GM19467 (cell line): ENCODE measurements around the gene OGFOD2.

Experiments
- ATAC-seq: cut with Tn5 transposase; IDR thresholded peaks from one replicate; pipeline ENCODE4 v1.9.1; 2021; ENCODE audit warnings: mild to moderate bottlenecking, moderate library complexity; ENCODE audit not compliant: unreplicated experiment

Gene OGFOD2

DNA sequence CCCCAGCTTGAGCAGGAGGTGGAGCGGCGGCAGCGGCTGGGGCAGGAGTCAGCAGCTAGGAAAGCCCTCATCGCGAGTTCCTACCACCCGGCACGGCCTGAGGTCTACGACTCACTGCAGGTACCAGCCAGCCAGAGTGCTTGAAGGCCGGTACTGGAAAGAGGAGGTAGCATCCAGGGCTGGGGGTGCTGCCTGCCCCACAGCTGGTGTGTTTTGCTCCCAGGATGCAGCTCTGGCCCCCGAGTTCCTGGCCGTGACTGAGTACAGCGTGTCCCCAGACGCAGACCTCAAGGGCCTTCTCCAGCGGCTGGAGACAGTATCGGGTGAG, 1.6 kb downstream of the OGFOD2 start:
- no peak for ATAC-seq

DNA sequence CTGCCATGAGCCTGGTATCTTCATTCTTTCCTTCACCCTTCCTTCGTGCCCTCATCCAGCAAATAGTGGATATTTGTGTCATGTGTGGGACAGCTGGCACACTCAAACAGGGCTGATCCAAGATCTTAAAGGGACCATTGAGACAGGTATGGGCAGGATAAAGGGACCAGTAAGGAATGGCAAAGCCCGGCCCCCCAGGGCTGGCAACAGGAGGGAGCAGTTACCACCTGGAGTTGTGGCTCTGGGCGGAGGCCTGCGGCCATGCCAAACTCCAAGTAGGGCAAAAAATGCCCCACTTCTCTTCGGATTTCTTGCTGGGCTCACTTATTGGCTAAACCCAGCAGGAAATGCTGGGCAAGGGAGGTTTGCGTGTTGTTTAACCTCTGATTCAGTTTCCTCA, 2.1 kb downstream of the OGFOD2 start:
- no peak for ATAC-seq

DNA sequence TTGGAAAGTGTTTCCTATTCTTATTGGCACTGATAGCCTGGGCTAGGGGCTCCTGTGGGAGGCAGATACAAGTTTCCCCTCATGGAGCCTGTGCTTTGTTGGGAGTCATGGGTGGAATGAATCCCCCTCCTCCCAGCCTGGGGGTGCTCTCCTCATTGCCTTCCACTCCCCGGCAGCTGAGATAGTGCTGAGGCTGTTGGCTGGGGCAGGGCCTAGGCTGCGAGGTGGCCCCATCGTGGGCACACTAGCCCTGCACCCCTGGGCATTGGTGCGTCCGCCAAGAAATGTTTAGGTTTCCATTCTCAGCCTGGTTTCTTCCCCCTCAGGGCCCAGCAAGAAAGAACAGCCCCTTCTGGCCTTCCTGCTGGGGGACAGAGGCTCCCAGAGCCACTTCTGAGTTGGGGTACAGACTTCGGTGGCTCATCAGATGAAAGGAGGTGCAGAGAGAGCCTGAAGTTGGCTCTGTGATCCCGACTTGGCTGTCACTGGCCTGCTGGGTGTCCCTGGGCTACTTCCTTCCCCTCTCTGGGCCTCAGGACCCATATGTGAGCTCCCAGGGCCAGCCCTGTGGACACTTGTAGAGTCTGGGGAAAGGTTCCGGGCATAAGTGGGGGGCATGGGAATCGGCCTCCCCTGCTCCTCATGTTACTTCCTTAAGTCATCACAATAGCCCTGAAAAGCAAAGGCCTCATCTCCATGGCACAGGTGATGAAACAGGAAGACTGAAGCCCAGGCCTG, 2.8 kb downstream of the OGFOD2 start:
- ATAC-seq = no peak

DNA sequence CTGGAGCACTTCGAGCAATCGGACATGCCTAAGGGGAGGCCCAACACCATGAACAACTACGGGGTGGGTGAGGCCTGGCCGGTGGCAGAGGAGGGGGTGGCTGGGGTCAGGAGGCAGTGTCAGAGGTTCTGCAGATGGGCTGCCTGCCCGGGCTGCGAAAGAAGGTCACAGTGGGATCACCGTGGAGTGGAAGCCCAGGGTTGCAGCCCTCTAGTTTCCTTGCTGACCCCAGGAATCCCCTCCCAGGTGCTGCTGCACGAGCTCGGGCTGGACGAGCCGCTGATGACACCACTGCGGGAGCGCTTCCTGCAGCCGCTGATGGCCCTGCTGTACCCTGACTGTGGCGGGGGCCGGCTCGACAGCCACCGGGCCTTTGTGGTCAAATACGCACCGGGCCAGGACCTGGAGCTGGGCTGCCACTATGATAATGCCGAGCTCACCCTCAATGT, 3.5 kb downstream of the OGFOD2 start:
- ATAC-seq = no peak

DNA sequence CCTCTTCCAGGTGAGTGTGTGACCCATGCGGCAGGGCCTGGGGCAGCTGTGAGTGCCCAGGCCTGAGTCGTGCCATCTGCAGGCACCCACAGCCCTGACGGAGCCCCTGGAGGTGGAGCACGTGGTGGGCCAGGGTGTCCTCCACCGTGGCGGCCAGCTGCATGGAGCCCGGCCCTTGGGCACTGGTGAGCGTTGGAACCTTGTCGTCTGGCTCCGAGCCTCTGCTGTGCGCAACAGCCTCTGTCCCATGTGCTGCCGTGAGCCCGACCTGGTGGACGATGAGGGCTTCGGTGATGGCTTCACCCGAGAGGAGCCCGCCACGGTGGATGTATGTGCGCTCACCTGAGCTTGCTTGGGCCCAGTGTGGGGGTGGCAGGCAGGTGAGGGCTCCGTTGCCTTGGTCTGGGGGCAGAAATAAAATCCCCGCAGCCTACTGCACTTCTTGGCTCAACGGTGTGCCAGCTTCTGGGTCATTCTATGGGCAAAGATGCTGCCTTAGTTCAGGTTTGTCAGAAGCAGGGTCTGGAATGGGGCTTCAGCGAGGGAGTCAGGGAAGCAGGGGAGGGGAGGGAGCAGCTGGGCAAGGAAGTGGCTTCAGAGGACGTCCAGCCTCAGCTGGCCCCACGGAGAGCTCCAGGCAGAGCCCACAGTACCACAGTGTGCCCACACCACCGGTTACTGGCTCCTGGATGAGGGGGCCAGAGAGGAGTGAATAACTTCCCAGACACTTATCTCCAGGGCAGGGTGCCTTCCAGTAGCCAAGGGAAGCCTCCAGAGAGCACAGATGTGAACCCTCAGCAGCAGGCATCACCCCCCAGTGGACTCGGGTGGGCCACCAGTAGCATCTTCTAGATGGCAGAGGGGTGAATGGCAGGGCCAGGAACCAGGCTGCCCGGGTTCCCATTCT, 4.2 kb downstream of the OGFOD2 start:
- no peak for ATAC-seq

DNA sequence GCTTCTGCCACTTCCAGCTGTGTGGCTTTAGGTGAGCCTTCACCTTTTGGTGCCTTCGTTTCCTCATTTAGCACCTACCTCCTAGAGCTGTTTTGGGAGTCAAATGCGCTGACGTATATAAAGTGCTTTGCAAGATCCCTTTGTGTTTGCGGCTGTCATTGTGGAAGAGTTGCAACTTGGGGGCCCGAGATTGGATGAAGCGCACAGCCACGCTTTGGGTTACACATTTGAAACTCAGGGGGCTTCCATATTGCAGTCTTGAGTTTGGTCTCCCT, 4.8 kb downstream of the OGFOD2 start:
- ATAC-seq = no peak

DNA sequence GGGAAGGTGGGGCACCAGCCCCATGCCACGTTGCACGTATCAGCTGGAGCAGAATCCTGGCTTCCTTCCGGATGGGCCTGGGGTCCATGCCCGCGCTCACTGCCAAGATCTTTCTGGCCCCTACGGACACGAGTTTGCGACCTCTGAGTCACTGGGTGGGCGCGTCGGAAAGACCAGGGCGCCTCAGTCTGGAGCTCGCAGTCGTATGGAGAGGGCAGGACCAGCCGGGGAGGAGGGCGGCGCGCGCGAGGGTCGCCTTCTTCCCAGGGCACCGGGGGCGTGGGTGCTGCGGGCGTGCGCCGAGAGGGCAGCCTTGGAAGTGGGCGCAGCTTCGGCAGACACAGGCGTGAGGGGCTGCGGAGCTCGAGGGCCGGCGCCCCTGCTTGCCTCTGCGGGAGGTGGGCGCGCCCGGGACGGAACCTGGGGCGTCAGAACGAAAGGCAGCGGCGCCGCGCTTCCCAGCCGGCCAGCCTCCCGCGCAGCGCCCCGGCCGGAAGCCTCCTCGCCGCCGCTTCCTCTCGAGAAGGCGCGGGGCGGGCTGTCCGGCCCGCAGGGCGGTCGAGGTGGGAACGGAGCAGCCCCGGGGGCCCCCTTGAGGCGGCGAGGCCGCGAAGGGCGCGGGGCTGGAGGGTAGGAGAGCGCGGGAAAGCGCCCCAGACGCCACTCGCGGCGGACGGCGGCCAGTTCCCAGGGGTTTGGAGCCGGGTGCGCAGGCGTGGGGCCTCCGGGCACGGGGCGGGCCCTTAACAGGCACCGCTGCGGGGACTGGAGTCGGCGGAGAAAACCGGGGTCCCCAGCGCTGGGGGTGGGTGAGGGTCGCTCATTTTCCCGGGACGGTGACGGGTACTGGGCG, 5.4 kb downstream of the OGFOD2 start, which contains the start of gene ARL6IP4:
Gene ARL6IP4, plus strand, starts transcription at position 499 of the 853 bp plus-strand sequence. CDS start 459 bp downstream, outside the sequence.
- ATAC-seq = peak; percentile 62

DNA sequence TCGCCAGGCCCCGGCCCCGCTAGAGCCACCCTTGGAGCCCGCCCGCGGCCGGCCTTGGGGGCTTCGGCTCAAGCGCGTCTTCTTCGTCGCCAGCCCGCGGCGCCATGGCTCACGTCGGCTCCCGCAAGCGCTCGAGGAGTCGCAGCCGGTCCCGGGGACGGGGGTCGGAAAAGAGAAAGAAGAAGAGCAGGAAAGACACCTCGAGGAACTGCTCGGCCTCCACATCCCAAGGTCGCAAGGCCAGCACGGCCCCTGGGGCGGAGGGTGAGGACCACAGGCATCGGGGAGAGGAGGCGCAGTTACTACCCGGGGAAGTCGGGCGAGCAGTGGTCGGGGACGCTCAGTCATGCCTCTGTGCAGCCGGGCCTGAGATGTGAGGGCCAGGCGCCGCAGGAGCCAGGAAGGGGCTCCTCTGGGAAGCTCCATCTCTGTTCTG, 6.0 kb downstream of the OGFOD2 start:
- peak; percentile 14 for ATAC-seq

DNA sequence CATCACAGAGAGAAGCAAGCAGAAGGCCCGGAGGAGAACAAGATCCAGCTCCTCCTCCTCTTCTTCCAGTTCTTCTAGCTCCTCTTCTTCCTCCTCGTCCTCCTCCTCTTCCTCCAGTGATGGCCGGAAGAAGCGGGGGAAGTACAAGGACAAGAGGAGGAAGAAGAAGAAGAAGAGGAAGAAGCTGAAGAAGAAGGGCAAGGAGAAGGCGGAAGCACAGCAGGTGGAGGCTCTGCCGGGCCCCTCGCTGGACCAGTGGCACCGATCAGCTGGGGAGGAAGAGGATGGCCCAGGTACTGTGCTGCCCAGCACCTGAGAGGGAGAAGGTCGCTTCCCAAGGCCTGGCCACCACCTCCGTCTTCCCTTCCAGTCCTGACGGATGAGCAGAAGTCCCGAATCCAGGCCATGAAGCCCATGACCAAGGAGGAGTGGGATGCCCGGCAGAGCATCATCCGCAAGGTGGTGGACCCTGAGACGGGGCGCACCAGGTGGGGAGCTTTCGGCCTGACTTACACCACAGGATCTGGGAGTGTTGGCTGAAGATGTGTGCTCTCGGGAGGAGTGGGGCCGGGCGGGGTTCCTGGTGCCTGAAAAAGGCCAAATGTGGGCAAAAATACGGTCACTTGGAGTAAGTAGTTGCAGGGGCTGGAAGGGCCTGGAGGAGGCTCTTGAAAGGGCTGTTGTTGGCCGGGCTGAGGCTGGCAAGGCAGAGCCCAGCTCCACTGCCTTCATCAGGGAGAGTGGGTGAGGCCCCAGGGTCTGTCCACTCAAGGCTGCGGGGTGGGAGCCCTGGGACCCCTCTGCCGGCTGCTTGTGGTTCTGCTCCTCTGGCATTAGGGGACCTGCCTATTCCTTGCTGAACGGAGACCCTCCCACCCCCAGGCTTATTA, 6.8 kb downstream of the OGFOD2 start:
- ATAC-seq = no peak

DNA sequence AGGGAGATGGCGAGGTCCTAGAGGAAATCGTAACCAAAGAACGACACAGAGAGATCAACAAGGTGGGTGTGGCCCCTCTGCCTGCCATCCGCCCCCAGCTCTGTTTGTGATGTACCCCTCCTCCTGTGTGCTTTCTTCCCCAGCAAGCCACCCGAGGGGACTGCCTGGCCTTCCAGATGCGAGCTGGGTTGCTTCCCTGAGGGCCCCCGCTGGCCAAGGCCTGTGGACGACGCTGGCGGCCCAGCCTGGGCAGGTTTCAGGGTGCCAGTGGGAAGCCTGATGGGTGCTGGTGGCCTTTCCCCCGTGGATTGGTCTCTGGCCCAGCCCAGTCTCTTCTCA, 7.4 kb downstream of the OGFOD2 start:
- no peak for ATAC-seq

DNA sequence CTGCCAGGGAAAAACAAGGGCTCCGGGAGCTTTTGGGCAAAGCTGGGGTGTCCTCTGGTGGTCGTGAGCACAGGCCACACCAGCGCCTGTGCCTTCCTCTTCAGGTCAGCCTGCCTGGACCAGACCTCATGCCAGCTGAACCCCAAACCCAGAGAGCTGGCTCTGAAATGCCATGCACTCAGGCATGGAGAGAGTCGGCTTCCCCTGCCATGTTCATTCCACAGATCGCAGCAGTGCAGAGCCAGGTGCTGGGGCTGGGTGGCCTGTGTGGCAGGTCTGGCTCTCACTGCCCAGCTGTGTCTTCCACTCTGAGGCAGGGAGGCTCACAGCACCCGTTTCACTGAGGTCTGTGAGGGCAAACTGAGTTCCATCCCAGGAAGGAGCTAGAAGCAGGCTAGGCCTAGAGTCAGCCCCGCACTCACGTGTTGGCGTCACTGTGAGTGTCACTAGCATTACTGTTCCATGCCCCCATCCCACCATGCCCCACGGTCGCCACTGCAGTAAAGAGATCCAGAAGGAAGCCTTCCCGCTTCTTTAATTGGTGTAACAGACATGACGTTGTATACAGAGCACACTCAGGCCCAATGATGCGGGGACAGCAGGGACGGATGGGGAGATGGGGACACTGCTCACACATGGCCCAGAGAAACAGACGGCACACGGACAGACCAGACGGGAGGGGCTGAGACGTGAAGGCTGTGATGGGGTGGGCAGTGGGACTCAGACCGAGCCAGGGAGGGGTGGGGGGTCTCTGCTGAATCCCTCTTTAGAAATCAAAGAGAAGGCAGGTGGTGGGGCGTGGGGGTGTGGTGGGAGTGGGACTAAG, 8.1 kb downstream of the OGFOD2 start:
- no peak for ATAC-seq

DNA sequence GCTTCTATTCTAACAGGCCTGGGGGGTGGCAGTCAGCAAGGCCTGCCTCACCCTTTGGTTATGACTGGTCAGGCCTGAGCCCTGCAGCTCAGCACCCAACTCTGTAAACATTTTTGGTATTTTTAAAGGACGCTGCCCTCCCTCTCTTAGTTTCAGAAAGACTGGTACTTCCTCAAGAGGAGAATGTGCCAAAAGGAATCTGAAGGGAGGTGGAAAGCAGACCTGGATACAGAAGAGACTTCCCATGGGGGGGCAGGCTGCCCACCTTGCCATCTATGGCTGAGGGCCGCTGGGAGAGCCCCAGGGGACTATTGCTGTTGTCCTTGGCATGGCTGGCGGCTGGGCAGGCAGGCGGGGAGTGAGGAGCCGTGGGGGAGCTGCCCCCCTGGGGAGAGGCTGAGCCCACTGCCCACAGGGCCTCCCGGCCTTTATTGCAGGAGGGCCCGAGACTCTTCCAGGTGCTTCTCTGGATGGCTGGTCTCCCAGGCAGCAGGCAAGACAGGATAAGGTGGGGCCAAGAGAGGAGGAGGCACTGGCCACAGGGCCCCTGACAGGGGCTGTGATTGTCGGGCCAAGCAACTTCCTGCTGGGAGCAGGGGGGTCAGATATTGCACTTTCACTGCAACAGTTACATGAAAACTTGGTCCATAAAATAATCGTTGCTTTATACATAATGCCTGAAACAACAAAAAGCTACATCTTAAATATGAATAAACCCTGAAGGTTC, 8.9 kb downstream of the OGFOD2 start:
- ATAC-seq = no peak

DNA sequence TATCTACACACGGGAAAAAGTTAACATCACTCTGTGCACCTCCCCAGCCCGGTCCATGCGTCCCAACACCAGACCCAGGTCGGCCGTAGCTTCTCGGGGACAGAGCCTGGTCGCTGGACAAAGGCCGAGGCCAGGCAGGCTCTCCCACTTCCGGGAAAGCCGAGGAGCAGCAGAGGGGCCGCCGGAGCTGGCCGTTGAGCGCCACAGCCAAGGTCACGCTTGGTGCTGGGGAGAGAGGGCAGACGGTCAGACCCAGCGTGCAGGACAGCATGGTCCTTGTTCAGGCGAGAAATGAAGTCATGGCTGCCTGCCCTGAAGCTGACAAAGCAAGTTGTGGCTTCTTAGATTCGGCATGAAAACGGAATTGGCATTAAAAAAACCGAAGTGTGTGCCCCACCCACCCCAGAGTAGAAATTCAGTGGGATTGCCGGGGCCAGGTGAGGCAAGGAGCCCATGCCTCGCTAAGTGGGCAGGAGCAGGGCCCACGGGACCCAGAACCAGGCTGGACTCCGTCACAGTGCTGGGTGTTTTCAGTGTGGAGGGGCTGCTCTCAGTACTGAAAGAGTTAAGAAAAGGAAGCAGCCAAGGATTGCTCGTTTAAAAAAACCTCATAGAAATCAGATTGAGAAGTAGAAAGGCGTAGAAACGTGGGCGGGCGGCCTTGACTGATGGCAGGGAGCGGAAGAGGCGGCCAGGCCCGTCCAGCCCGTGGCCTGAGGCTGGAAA, 9.7 kb downstream of the OGFOD2 start:
- ATAC-seq = no peak

DNA sequence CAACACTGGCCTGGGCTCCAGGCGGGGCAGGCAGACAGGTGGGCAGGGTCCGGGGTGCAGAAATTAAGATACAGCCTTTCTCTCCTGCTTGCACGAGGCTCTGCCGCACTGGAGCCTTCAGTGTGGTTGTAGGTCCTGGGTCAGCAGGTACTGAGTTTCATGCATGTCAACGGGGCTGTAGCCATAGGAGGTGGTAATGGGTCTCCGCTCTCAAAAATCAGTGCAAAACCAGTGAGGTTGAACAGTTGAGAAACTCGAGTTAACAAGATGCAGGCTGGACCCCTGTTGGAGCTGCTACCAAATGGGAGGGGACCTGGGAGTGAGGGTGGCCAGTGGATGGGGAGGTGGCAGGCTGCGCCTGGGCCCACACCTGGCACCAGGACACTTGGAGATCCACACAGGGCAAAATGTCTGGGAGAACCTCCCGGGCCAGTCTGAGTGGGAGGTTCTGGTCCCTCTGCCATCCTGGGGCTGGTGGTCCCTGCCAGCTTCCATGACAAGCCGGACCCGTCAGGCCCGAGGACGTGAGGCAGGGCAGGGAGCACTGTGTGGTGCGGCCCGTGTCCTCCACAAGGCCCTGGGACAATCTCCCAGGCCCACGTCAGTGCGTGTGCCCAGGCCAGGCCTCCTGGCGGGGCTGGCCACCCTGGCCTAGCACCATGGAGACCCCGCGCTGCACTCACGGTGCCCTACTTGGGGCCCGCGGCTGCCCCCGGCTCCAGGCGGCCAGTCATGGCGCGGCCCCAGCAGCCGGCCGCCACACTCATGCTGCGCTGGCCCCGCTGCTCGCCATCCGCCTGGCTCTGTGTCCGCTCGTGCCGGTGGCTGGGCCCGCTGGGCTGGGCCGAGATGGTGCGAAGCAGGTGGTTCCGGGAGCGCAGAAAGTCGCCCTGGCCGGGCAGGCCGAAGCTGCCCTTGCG, 10.6 kb downstream of the OGFOD2 start:
- no peak for ATAC-seq

DNA sequence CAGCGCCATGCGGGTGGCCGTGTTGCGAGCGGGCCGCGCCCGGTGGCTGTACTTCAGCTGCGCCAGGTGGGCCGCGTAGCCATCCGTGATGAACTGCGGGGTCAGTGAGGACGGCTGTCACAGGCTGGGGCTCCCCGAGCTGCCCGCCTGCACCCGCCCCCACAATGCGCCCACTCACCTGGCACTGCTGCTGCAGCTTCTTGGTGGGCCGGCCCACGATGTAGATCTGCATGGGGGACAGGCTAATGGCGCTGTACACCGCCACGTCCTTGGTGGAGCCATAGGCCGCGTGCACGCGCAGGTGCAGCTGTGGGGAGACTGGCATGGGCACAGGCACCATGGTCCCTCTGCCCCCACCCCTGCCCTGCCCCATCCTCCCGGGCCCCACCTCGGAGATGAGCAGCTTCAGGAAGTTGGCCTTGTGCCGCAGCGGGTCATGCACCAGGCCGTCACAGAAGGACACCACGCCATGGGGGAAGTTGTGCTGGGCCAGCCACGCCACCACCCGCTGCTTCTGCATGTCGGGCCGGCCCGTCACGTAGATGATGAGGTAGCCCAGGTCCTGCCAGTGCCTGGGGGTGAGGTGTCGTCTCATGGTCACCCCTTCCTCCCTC, 11.3 kb downstream of the OGFOD2 start:
- no peak for ATAC-seq

DNA sequence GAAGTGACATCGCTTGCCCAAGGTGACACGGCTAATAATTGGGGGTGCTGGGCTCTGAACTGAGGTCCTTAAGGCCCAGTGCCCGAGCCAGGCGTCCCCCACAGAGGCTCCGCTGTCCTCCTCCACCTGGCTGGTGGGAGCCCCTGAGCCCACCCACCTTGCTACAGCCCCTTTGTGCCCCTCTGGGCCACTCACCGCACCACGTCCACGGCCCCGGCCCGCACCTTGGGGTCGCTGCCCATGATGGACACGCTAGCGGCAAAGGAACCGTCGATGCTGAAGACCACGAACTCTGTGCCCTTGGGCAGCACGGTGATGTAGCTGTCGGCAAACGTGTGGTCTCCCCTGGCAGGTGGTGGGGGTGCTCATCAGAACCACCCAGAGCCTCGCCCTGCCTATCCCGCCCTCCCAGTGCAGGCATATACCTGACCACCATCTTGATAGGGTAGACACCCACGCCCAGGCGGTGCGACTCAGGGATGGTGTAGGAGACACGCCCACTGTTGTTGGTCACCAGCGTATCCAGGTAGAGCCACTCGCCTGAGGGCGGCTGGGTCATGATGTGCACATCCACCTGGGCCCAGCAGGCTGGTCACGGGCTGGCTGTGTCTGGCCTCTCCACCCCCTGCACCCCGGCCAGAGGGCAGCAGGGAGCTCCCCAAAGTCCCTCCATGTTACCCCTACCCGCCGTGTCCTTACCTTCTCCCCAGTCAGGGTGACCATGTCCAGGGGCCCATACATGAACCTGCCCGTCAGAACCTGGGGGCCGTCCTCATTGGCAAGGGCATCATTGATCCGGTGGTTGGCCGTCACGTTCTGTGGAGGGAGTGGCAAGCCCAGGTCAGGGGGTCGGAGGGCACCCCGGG, 12.3 kb downstream of the OGFOD2 start:
- no peak for ATAC-seq
